A673 (cell line): ENCODE measurements around the gene RAD1.

Source experiments
- EZH2 ChIP-seq: fragments of 200-600 bp; sonication (generic); IDR thresholded peaks from 2 replicates; pipeline ENCODE4 v1.6.1; 2017; ENCODE audit warnings: borderline replicate concordance, low read depth, mild to moderate bottlenecking, mixed read lengths, antibody characterized with exemption, low read length; ENCODE audit not compliant: poor library complexity, severe bottlenecking
- TF ChIP-seq, protein P1 (sequence below): fragments of 300-800, 200-600 bp; sonication (generic); conservative IDR thresholded peaks from 2 replicates; pipeline ENCODE4 v1.5.1; 2017; ENCODE audit warnings: low read depth, mild to moderate bottlenecking, antibody characterized with exemption, low read length, moderate library complexity, mixed read lengths

DNA sequence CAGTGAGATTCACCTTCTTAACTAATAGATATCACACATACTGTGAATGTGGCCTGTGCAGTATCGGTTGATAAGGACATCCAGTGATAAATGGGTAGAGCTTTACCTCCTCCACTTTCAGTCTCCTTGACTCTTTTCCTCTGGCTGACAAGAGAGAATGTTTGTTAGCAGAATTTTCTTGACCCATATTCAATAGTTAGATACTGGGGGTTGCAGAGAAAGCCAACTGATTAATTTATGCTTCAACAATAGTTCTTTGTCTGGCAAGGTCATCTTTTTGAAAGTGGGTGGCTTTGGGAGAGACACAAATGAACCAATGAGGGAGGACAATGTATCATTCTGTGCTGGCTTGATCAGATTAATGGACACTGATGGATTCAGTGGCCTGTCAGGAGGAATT, 46.0 kb downstream of the RAD1 start:
- no peak for TF ChIP-seq EZH2
- TF ChIP-seq, protein P1, sequence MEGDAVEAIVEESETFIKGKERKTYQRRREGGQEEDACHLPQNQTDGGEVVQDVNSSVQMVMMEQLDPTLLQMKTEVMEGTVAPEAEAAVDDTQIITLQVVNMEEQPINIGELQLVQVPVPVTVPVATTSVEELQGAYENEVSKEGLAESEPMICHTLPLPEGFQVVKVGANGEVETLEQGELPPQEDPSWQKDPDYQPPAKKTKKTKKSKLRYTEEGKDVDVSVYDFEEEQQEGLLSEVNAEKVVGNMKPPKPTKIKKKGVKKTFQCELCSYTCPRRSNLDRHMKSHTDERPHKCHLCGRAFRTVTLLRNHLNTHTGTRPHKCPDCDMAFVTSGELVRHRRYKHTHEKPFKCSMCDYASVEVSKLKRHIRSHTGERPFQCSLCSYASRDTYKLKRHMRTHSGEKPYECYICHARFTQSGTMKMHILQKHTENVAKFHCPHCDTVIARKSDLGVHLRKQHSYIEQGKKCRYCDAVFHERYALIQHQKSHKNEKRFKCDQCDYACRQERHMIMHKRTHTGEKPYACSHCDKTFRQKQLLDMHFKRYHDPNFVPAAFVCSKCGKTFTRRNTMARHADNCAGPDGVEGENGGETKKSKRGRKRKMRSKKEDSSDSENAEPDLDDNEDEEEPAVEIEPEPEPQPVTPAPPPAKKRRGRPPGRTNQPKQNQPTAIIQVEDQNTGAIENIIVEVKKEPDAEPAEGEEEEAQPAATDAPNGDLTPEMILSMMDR: no peak
